Measurements from ENCODE around the gene ZNF135. TPM values are rescaled to one million over a fixed set of nuclear protein-coding genes. Genes with fewer than 3 reads are reported as not detected.

ZNF135 gene
- total RNA-seq, 6 experiments from 2014 or later = 0.07 to 0.09 TPM; not detected in 4

DNA sequence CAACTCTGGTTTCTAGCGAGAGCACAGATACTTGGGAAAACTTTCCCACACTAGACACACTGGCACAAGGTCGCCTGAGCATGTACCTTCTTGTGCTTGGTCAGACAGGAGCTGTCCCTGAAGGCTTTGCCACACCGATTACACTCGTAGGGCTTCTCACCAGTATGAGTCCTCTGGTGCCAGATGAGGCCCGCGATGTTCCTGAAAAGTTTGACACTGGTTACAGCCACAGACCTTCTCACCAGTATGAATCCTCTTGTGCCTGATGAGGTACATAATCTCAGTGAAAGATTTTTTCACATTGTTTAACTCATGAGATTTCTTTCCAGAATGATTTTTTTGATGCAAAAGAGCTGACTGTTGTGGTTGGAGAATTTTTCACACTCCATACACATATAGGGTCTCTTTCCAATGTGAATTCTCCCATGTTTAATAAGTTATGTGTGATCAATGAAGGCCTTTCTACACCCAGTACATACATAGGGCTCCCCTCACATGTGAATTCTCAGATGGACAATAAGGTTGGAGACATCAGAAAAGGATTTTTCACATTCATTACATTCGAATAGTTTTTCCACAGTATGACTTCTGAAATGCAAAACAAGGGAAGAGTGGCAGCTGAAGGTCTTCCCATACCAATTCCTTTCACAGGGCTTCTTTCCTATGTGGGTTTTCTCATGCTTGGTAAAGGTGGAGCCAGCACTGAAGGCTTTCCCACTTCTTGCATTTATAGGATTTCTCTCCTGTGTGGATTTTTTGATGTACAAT, 48.9 kb downstream of the ZNF135 start:
- H3K27me3 Mint-ChIP-seq (ENCODE audit: insufficient read depth) = no peaks in the 10 kb centered on the region
- H3K36me3 Mint-ChIP-seq (ENCODE audit: low read depth) = peaks cover 52% of the 10 kb centered on the region
- DNase-seq = no peak
- H3K27ac Mint-ChIP-seq = no peak overlapping the region
- peaks cover 92% of the 10 kb centered on the region for H3K9me3 Mint-ChIP-seq
- TF ChIP-seq, protein P1, sequence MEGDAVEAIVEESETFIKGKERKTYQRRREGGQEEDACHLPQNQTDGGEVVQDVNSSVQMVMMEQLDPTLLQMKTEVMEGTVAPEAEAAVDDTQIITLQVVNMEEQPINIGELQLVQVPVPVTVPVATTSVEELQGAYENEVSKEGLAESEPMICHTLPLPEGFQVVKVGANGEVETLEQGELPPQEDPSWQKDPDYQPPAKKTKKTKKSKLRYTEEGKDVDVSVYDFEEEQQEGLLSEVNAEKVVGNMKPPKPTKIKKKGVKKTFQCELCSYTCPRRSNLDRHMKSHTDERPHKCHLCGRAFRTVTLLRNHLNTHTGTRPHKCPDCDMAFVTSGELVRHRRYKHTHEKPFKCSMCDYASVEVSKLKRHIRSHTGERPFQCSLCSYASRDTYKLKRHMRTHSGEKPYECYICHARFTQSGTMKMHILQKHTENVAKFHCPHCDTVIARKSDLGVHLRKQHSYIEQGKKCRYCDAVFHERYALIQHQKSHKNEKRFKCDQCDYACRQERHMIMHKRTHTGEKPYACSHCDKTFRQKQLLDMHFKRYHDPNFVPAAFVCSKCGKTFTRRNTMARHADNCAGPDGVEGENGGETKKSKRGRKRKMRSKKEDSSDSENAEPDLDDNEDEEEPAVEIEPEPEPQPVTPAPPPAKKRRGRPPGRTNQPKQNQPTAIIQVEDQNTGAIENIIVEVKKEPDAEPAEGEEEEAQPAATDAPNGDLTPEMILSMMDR (IDR thresholded peaks at IDR 0.05) = no peak
- H3K4me3 Mint-ChIP-seq = no peak overlapping the region
- H3K4me1 Mint-ChIP-seq (ENCODE audit: low read depth) = no peaks in the 10 kb centered on the region

DNA sequence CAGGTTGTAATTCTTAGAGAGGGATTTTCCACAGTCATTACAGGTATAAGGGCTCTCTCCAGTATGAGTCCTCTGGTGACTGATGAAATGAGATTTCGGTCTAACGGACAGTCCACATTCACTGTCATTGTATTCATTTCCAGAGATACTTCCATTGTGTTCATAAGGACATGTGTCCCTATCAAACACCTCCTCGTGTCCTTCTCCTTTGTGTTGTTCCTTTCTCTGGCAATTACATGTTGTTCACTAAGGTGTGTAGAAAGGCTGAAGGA, 49.4 kb downstream of the ZNF135 start:
- TF ChIP-seq, protein P1 (IDR thresholded peaks at IDR 0.05) = no peak
- no peak overlapping the region for H3K4me3 Mint-ChIP-seq

DNA sequence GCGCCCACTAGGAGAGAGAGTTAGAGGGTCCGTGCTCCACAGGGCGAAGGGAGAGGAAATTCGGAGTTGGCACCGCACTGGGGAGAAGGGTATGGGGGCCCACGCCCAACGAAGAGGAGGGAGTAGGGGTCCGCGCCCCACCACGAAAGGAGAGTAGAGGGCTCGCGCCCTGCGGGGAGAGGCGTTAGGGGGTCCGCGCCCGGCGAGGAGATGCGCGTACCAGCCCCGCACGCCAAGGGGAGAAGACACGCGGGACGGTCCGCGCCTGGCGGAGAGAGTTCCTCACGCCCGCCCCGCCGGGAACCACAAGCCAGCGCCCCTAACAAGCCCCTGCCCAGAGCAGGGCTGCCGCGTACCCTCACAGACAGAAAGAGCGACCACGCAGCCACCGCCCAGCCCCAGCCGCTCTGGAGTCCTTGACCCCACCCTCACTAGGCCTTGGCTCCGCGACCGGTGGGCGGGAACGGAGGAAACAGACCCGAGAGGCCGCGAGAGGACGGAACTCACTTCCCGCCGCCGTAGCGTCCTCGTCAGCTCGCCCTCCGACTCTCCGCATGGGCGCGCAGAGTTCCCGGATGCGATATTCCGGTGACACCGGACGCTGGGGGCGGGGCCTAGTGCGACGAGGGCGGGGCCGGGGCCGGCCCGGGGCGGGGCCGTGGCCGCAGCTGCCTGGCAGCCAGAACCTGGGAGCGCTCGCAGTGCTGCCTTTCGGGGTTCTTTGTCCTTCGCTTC, 58.9 kb downstream of the ZNF135 start:
- H3K4me3 Mint-ChIP-seq = no peak overlapping the region
- no peaks in the 10 kb centered on the region for H3K4me1 Mint-ChIP-seq (ENCODE audit: low read depth)
- no peak overlapping the region for H3K27ac Mint-ChIP-seq
- no peaks in the 10 kb centered on the region for H3K27me3 Mint-ChIP-seq (ENCODE audit: insufficient read depth)
- TF ChIP-seq, protein P1 (IDR thresholded peaks at IDR 0.05) = no peak
- H3K36me3 Mint-ChIP-seq (ENCODE audit: low read depth) = peaks cover 38% of the 10 kb centered on the region
- H3K9me3 Mint-ChIP-seq = peaks cover 88% of the 10 kb centered on the region
- no peak for DNase-seq

More for the DNA sequence above, 49.4 kb downstream of the ZNF135 start:
- H3K27me3 Mint-ChIP-seq (ENCODE audit: insufficient read depth) = no peaks in the 10 kb centered on the region
- no peak for DNase-seq
- H3K4me1 Mint-ChIP-seq (ENCODE audit: low read depth) = no peaks in the 10 kb centered on the region
- H3K36me3 Mint-ChIP-seq (ENCODE audit: low read depth) = peaks cover 48% of the 10 kb centered on the region
- no peak overlapping the region for H3K27ac Mint-ChIP-seq
- peaks cover 92% of the 10 kb centered on the region for H3K9me3 Mint-ChIP-seq

DNA sequence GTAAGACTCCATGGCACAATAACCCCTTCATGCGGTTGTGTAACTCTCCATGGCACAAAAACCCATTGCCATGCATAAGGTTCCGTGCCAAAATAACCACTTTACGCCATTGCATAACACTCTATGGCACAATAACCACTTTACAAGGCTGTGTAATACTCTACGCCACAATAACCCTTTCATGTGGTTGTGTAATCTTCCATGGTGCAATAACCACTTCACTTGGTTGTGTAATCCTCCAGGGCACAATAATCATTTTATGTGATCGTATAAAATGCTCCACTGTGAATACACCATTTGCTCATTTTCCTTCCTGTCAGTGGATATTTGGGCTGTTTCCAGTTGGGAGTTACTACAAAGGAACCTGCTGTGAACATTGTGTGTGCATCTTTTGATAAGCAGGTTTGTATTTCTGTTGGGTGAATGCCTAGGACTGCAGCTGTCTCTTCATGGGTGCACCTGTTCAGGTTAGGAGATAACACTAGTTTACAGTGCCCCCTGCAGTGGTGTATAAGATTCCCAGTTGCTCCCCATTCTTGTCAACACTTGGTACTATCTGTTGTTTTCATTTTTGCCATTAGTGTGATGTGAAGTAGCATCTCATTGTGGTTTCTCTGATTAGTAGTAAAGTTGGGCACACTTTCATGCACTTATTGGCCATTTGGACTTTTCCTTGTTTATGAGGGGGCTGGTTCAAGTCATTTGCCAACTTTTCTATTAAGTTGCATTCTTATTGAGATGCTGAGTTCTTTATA, 60.1 kb downstream of the ZNF135 start:
- Mint-ChIP-seq H3K4me3 (no peak overlapping the region), H3K4me1 (ENCODE audit: low read depth) (no peaks in the 10 kb centered on the region), H3K27ac (no peak overlapping the region), H3K36me3 (ENCODE audit: low read depth) (peaks cover 50% of the 10 kb centered on the region), H3K27me3 (ENCODE audit: insufficient read depth) (no peaks in the 10 kb centered on the region; the same call in 1 of the 2 replicates), H3K9me3 (peaks cover 93% of the 10 kb centered on the region)
- TF ChIP-seq, protein P1 (IDR thresholded peaks at IDR 0.05) = no peak
- no peak for DNase-seq

Other genes starting within 250 kb of the ZNF135 start
- 1 to 10 TPM; 2.7 to 3.8 (median 3.0) TPM for gene ZNF552, start 244.4 kb upstream of the ZNF135 start, total RNA-seq (2021; fragmentation: NEBNext Ultra II Directional; extraction: Animal tissue kit (Norgen Biotek cat#: 25700))
- 10 to 100 TPM in 1 of 6 experiments, 1 to 10 TPM in 5; 7.8 to 10.7 (median 9.4) TPM for gene ZNF587B, start 229.0 kb upstream of the ZNF135 start, total RNA-seq (2021; fragmentation: NEBNext Ultra II Directional; extraction: Animal tissue kit (Norgen Biotek cat#: 25700))
- 10 to 100 TPM; 22.6 to 28.6 (median 25.3) TPM for gene ZNF587, start 209.4 kb upstream of the ZNF135 start, total RNA-seq (2021; fragmentation: NEBNext Ultra II Directional; extraction: Animal tissue kit (Norgen Biotek cat#: 25700))
- 1 to 10 TPM in 5 of 6 experiments, under 1 TPM in 1; 1.00 to 1.6 (median 1.3) TPM for gene ZNF814, start 170.2 kb upstream of the ZNF135 start, total RNA-seq (2021; fragmentation: NEBNext Ultra II Directional; extraction: Animal tissue kit (Norgen Biotek cat#: 25700))
- gene ZNF417, start 142.7 kb upstream of the ZNF135 start, total RNA-seq (2021; fragmentation: NEBNext Ultra II Directional; extraction: Animal tissue kit (Norgen Biotek cat#: 25700)) = 10 to 100 TPM in 1 of 6 experiments, 1 to 10 TPM in 5; 6.8 to 10.3 (median 9.0) TPM
- gene ZNF418, start 123.9 kb upstream of the ZNF135 start, total RNA-seq (2021; fragmentation: NEBNext Ultra II Directional; extraction: Animal tissue kit (Norgen Biotek cat#: 25700)) = under 1 TPM; 0.07 to 0.81 (median 0.46) TPM
- 1 to 10 TPM; 2.8 to 3.9 (median 3.2) TPM for gene ZNF256, start 111.6 kb upstream of the ZNF135 start, total RNA-seq (2021; fragmentation: NEBNext Ultra II Directional; extraction: Animal tissue kit (Norgen Biotek cat#: 25700))
- gene C19orf18, start 84.7 kb upstream of the ZNF135 start, total RNA-seq (2021; fragmentation: NEBNext Ultra II Directional; extraction: Animal tissue kit (Norgen Biotek cat#: 25700)) = under 1 TPM in 3 of 6 experiments, not detected in 3; 0.23 to 0.59 (median 0.33) TPM
- gene ZNF606, start 56.5 kb upstream of the ZNF135 start, total RNA-seq (2021; fragmentation: NEBNext Ultra II Directional; extraction: Animal tissue kit (Norgen Biotek cat#: 25700)) = 1 to 10 TPM; 3.5 to 6.0 (median 4.9) TPM
- gene ZSCAN1, start 25.3 kb upstream of the ZNF135 start, total RNA-seq (2021; fragmentation: NEBNext Ultra II Directional; extraction: Animal tissue kit (Norgen Biotek cat#: 25700)) = not detected
- gene ZSCAN18, start 38.9 kb downstream of the ZNF135 start, total RNA-seq (2021; fragmentation: NEBNext Ultra II Directional; extraction: Animal tissue kit (Norgen Biotek cat#: 25700)) = 1 to 10 TPM in 5 of 6 experiments, under 1 TPM in 1; 0.80 to 2.8 (median 2.1) TPM
- 1 to 10 TPM; 6.6 to 9.5 (median 7.9) TPM for gene ZNF329, start 91.5 kb downstream of the ZNF135 start, total RNA-seq (2021; fragmentation: NEBNext Ultra II Directional; extraction: Animal tissue kit (Norgen Biotek cat#: 25700))
- 10 to 100 TPM; 15.6 to 18.4 (median 17.6) TPM for gene ZNF274, start 123.8 kb downstream of the ZNF135 start, total RNA-seq (2021; fragmentation: NEBNext Ultra II Directional; extraction: Animal tissue kit (Norgen Biotek cat#: 25700))
- 10 to 100 TPM; 26.5 to 32.5 (median 29.9) TPM for gene ZNF544, start 169.6 kb downstream of the ZNF135 start, total RNA-seq (2021; fragmentation: NEBNext Ultra II Directional; extraction: Animal tissue kit (Norgen Biotek cat#: 25700))
- 1 to 10 TPM; 3.4 to 4.5 (median 4.1) TPM for gene ZNF8, start 219.7 kb downstream of the ZNF135 start, total RNA-seq (2021; fragmentation: NEBNext Ultra II Directional; extraction: Animal tissue kit (Norgen Biotek cat#: 25700))
- 10 to 100 TPM; 24.0 to 31.2 (median 28.2) TPM for gene ERVK3-1, start 246.1 kb downstream of the ZNF135 start, total RNA-seq (2021; fragmentation: NEBNext Ultra II Directional; extraction: Animal tissue kit (Norgen Biotek cat#: 25700))